Measurements from ENCODE around the gene EVI2B.

GRCh38 chr17:31294820-31295488 lies 18.9 kb downstream of the EVI2B start:
- TF ChIP-seq, protein P1, sequence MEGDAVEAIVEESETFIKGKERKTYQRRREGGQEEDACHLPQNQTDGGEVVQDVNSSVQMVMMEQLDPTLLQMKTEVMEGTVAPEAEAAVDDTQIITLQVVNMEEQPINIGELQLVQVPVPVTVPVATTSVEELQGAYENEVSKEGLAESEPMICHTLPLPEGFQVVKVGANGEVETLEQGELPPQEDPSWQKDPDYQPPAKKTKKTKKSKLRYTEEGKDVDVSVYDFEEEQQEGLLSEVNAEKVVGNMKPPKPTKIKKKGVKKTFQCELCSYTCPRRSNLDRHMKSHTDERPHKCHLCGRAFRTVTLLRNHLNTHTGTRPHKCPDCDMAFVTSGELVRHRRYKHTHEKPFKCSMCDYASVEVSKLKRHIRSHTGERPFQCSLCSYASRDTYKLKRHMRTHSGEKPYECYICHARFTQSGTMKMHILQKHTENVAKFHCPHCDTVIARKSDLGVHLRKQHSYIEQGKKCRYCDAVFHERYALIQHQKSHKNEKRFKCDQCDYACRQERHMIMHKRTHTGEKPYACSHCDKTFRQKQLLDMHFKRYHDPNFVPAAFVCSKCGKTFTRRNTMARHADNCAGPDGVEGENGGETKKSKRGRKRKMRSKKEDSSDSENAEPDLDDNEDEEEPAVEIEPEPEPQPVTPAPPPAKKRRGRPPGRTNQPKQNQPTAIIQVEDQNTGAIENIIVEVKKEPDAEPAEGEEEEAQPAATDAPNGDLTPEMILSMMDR (IDR thresholded peaks at IDR 0.05) = no peak
- TF ChIP-seq POLR2A (IDR thresholded peaks at IDR 0.05) = no peak

Measured in body of pancreas (tissue), 4 donors.